GM12878 (cell line): ENCODE data around the gene S100A12. TPM values are rescaled to one million over a fixed set of nuclear protein-coding genes. Genes with fewer than 3 reads are reported as not detected.
"Not testable (repeated sequence)": the region's sequence is repeated elsewhere in the genome, so short reads cannot be mapped to it uniquely, and the experiment has no call there.

ENCODE experiments used
- ATAC-seq: fragments of 200-7000 bp; cut with Tn5 transposase; 3 replicates; pipeline ENCODE4 v1.9.1; 2020; ENCODE audit warnings: mild to moderate bottlenecking, moderate library complexity
- BruUV-seq: library from RNA; stranded (reverse); fragments of 400-500 nt; replicated peaks from 2 replicates; lab custom pipeline; 2021; lab: Mats Ljungman, UMichigan
- CTCF ChIA-PET: fragments of 300-600 bp; sonication (Branson Sonifier 250); formaldehyde crosslinking; extraction: SDS; loops from one replicate; lab custom pipeline; 2021; ENCODE audit warnings: inconsistent platforms; lab: Yijun Ruan, JAX
- POLR2A ChIA-PET: fragments of 350-600 bp; formaldehyde crosslinking; extraction: SDS; loops from one replicate; lab custom pipeline; 2021; ENCODE audit warnings: inconsistent platforms; lab: Charles Lee
- RAD21 ChIA-PET: fragments of 300-600 bp; sonication (Branson Sonifier 250); formaldehyde crosslinking; loops from one replicate; lab custom pipeline; 2023; ENCODE audit warnings: antibody characterized with exemption; ENCODE audit not compliant: unreplicated experiment; lab: Charles Lee
- SMC1A ChIA-PET: fragments of 300-600 bp; sonication (Branson Sonifier 250); formaldehyde crosslinking; loops from one replicate; lab custom pipeline; 2023; ENCODE audit not compliant: unreplicated experiment, uncharacterized antibody; lab: Charles Lee
- DNase-seq: peaks from one replicate; pipeline ENCODE4 v3.0.0-alpha.2; 2011; ENCODE audit warnings: low read depth, low spot score
- FAIRE-seq: peaks from 3 replicates; lab custom pipeline; 2011; peaks lifted over from hg19 to GRCh38; lab: Jason Lieb, UNC
- H2AFZ ChIP-seq: 2 replicates; pipeline ENCODE4 v1.6.0; 2011; ENCODE audit warnings: low read depth, low read length, control low read depth; ENCODE audit not compliant: control insufficient read depth
- H3K27ac ChIP-seq: 2 replicates; pipeline ENCODE4 v1.5.1; 2011; ENCODE audit warnings: control low read depth; ENCODE audit not compliant: control insufficient read depth, insufficient read depth
- H3K27me3 ChIP-seq, 2 experiments: replicated peaks in 1 of 2; 2 replicates each; pipeline versions ENCODE4 v1.6.0 to v1.6.1; 2011; ENCODE audit warnings: low read length in 1 of 2; ENCODE audit not compliant: control insufficient read depth in 2 of 2, insufficient read depth in 2 of 2
- H3K36me3 ChIP-seq, 2 experiments: 2 replicates each; pipeline ENCODE4 v1.5.1; 2011; ENCODE audit warnings: low read length in 1 of 2; ENCODE audit not compliant: control insufficient read depth in 2 of 2, insufficient read depth in 2 of 2
- H3K4me1 ChIP-seq: 2 replicates; pipeline ENCODE4 v1.6.1; 2011; ENCODE audit warnings: mild to moderate bottlenecking, low read length, moderate library complexity, mixed read lengths; ENCODE audit not compliant: control insufficient read depth, insufficient read depth
- H3K4me2 ChIP-seq: 2 replicates; pipeline ENCODE4 v1.6.0; 2011; ENCODE audit warnings: control low read depth; ENCODE audit not compliant: control insufficient read depth, insufficient read depth
- H3K4me3 ChIP-seq: fragments of 200-600 bp; sonication (generic); 2 replicates; pipeline ENCODE4 v1.5.1; 2016
- H3K79me2 ChIP-seq: 2 replicates; pipeline ENCODE4 v1.6.0; 2011; ENCODE audit warnings: low read length; ENCODE audit not compliant: control insufficient read depth, insufficient read depth
- H3K9ac ChIP-seq: 2 replicates; pipeline ENCODE4 v1.8.0; 2011; ENCODE audit warnings: low read length, control low read depth, mixed read lengths; ENCODE audit not compliant: control insufficient read depth, insufficient read depth
- H3K9me3 ChIP-seq: replicated peaks from 3 replicates; pipeline ENCODE4 v1.5.1; 2011; ENCODE audit warnings: mild to moderate bottlenecking, low read length; ENCODE audit not compliant: control insufficient read depth, insufficient read depth
- H4K20me1 ChIP-seq: 2 replicates; pipeline ENCODE4 v1.6.0; 2011; ENCODE audit not compliant: control insufficient read depth, insufficient read depth
- WGBS: methylation state at CpG from one replicate; pipeline ENCODE4 v1.1.6; 2016; ENCODE audit warnings: low lambda C conversion rate; ENCODE audit not compliant: insufficient replicate concordance, insufficient coverage; ENCODE audit errors: missing lambda C conversion rate; 5-methylcytosine and 5-hydroxymethylcytosine counted together
- in situ Hi-C: fragments of 300-500 bp; cut with MboI; formaldehyde crosslinking; loops from 9 replicates; pipeline ENCODE4 v1.14.3; 2018; ENCODE audit warnings: mixed read lengths
- intact Hi-C: fragments of 100-400 bp; cut with micrococcal nuclease; formaldehyde crosslinking; loops from one replicate; pipeline ENCODE4 v1.14.2; 2022; ENCODE audit not compliant: unreplicated experiment
- polyA plus RNA-seq, 11 experiments: library from polyadenylated mRNA; depleted of rRNA in 4 of 11; unstranded in 6 of 11; stranded (reverse) in 5 of 11; fragments of >200 nt; fragmentation: Nextera tagmentation in 4 of 11; fragmentation: Illumina TruSeq in 1 of 11; extraction: Ambion mirVana in 4 of 11; extraction: Trizol in 1 of 11; gene quantifications; 1 replicate in 1 of 11; 2 replicates in 10 of 11; pipeline versions ENCODE4 v1.2.1 to v1.2.3, GENCODE V29; 2011 to 2016; ENCODE audit warnings: inconsistent platforms in 2 of 11, missing spikeins in 2 of 11, low read depth in 1 of 11
- total RNA-seq, 4 experiments: library from RNA; depleted of rRNA in 3 of 4; stranded (reverse); fragments of >200 nt in 3 of 4; fragmentation: Illumina TruSeq in 1 of 4; extraction: Trizol in 1 of 4; gene quantifications; 2 replicates each; pipeline versions ENCODE4 v1.2.1 to v1.2.3, GENCODE V29; 2013 to 2021
- TF ChIP-seq, protein P1 (sequence below): fragments of 450-650 bp; IDR thresholded peaks from 2 replicates; pipeline ENCODE4 v1.6.1; 2016; ENCODE audit warnings: mild to moderate bottlenecking

S100A12 gene
- total and polyA plus RNA-seq, 10 of the 15 experiments (the other 5 are each of a cell fraction or from before 2014, with no cell fraction given), result not detected

DNA sequence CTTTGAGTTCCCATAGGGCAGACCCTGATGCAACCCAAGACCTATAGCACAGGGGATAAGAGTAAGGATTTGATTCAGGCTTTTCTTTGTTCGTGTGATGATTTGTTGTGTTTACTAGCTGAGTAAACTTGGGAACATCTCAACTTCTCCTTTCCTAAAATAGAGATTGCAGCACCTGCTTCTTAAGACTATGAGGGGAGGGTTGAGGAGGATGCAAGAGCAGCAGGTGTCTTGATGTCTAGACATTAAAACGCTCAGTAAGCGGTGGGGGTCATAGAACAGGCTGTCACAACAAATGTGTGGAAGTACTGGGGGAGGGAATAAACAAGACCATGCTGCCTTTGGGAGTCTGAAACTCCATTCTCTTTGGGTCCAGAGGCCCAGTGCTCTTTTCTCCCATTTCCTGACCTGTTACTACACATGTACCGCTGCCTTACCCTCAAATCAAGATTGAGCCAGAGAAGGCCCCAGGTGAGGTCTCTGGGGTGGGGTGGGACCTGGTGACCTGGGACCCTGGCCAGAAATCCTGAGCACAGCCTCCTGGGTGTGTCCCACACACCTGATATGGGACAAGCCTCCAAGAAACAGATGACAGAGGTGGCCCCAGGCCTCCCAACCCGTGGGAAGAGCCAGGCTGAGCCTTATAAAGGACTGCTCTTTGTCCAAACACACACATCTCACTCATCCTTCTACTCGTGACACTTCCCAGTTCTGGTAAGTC lies 40.6 kb upstream of the S100A12 start, which contains the start of gene S100A7A (continued):
- TF ChIP-seq, protein P1, sequence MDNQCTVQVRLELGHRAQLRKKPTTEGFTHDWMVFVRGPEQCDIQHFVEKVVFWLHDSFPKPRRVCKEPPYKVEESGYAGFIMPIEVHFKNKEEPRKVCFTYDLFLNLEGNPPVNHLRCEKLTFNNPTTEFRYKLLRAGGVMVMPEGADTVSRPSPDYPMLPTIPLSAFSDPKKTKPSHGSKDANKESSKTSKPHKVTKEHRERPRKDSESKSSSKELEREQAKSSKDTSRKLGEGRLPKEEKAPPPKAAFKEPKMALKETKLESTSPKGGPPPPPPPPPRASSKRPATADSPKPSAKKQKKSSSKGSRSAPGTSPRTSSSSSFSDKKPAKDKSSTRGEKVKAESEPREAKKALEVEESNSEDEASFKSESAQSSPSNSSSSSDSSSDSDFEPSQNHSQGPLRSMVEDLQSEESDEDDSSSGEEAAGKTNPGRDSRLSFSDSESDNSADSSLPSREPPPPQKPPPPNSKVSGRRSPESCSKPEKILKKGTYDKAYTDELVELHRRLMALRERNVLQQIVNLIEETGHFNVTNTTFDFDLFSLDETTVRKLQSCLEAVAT, result no peak

DNA sequence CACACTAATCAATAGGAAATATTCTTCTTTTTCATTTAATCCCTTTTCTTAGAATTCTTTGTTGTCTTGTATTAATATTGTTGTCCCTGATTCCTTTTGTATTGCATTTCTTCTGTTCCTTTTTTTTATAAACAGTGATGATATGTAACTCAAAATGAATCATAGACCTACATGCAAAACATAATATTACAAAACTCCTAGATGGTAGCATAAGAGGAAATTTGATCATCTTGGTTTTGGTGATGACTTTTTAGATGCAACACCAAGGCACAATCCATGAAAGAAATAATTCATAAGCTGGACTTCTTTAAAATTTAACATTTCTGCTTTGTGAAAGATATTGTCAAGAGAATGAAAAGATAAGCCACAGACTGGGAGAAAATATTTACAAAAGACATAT lies 38.5 kb upstream of the S100A12 start:
- CTCF ChIA-PET, result interaction anchor here (0.9 kb wide), 1 partner anchor 81 kb away, joined by 4 read pairs; no protein-coding TSS in a partner anchor
- ATAC-seq, H3K4me1 ChIP-seq, H3K4me2 ChIP-seq, DNase-seq, H3K9me3 ChIP-seq, H2AFZ ChIP-seq, H3K27me3 ChIP-seq, BruUV-seq, intact Hi-C loops, H3K4me3 ChIP-seq, in situ Hi-C loops, H3K27ac ChIP-seq, H3K9ac ChIP-seq, H3K36me3 ChIP-seq, H4K20me1 ChIP-seq, H3K79me2 ChIP-seq, FAIRE-seq, RAD21 ChIA-PET, POLR2A ChIA-PET, SMC1A ChIA-PET: not testable (repeated sequence)

DNA sequence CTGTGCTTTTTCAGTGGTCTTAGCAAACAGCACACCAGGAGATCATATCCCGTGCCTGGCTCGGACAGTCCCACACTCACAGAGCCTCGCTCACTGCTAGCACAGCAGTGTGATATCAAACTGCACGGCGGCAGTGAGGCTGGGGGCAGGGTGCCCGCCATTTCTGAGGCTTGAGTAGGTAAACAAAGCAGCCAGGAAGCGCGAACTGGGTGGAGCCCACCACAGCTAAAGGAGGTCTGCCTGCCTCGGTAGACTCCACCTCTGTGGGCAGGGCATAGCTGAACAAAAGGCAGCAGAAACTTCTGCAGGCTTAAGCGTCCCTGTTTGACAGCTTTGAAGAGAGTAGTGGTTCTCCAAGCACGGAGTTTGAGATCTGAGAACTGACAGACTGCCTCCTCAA lies 31.9 kb upstream of the S100A12 start:
- ChIA-PET SMC1A (interaction anchor here (0.9 kb wide), 1 partner anchor 52 kb away, joined by 3 read pairs; no protein-coding TSS in a partner anchor), CTCF (interaction anchor here (0.7 to 2.3 kb wide), 4 partner anchors 11 to 53 kb away, joined by 3 to 9 read pairs (median 4); no protein-coding TSS in a partner anchor)
- H3K27ac ChIP-seq, ATAC-seq, FAIRE-seq, DNase-seq, H3K79me2 ChIP-seq, H3K4me3 ChIP-seq, H3K4me1 ChIP-seq, H4K20me1 ChIP-seq, H3K9me3 ChIP-seq, in situ Hi-C loops, H3K36me3 ChIP-seq, H2AFZ ChIP-seq, RAD21 ChIA-PET, BruUV-seq, H3K4me2 ChIP-seq, H3K9ac ChIP-seq, H3K27me3 ChIP-seq, POLR2A ChIA-PET, intact Hi-C loops: not testable (repeated sequence)
- WGBS, result 22% methylated on average over 11 of the region's 11 CpGs

DNA sequence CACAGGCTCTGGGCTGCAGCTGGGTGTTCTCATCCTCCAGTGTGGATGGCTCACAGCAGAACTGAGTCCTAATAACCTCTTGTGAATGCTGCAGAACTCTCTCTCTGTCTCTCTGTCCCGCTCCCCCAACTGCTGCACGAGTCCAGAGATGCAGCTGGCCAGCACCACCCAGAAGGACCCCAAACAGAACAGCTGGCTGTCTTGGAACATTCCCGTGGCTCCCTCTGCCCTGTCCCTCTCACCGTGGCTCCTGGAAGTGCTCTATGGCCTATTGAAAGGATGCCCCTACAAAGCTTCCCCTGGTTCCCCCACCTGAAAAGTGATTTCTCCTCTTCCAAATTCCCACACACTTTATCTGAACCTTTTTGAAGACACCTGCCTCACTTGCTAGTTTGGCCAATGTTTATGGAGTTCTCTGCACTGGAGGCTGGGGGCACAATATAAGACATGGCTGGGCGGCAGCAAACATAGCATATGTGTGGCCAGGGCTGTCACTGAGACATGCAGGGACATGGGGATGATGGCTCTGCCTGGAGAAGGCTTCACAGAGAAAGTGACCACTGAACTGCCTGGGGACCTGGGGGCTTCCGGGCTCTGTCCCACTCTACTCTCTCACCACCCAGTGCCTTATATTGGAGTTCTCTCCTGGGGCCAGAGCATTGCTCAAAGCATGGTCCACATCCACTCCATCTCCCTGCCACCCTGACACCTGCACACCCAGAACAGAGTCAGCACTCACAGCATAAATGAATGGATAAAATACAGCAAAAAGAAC lies 30.6 kb upstream of the S100A12 start:
- CTCF ChIA-PET, result interaction anchor here (0.7 to 2.3 kb wide), 4 partner anchors 28 to 57 kb away, joined by 3 to 9 read pairs (median 4); partner anchors contain the start of gene PGLYRP4
- H3K4me2 ChIP-seq, H3K27ac ChIP-seq, H2AFZ ChIP-seq, H3K79me2 ChIP-seq, SMC1A ChIA-PET, in situ Hi-C loops, H3K4me3 ChIP-seq, DNase-seq, RAD21 ChIA-PET, H3K4me1 ChIP-seq, H4K20me1 ChIP-seq, FAIRE-seq, ATAC-seq, H3K36me3 ChIP-seq, H3K9me3 ChIP-seq, H3K27me3 ChIP-seq, BruUV-seq, intact Hi-C loops, H3K9ac ChIP-seq, POLR2A ChIA-PET: not testable (repeated sequence)
- WGBS, result 9% methylated on average over 6 of the region's 6 CpGs
